Gastroesophageal sphincter (tissue), 3 donors: Measurements from ENCODE around the gene ELL2.

Experiments used
- EP300 ChIP-seq: sonication (generic); formaldehyde crosslinking; IDR thresholded peaks from one replicate; pipeline ENCODE4 v1.6.1; 2017; ENCODE audit warnings: antibody characterized with exemption, mild to moderate bottlenecking
- POLR2A ChIP-seq, 2 donors: fragments of 450-650 bp; IDR thresholded peaks; one replicate each; pipeline ENCODE4 v1.6.1; 2017; ENCODE audit warnings: antibody characterized with exemption in 2 of 2, mild to moderate bottlenecking in 2 of 2, moderate library complexity in 1 of 2
- POLR2AphosphoS5 ChIP-seq: sonication (generic); formaldehyde crosslinking; IDR thresholded peaks from one replicate; pipeline ENCODE4 v1.6.1; 2017; ENCODE audit warnings: antibody characterized with exemption
- TF ChIP-seq, protein P1 (sequence below), 4 experiments: fragments of 200-600 bp in 2 of 4; fragments of 450-650 bp in 2 of 4; sonication (generic) in 1 of 4; IDR thresholded peaks; one replicate each; pipeline ENCODE4 v1.5.1; 2017 to 2019; ENCODE audit warnings: antibody characterized with exemption in 4 of 4, mild to moderate bottlenecking in 2 of 4, moderate library complexity in 2 of 4

DNA sequence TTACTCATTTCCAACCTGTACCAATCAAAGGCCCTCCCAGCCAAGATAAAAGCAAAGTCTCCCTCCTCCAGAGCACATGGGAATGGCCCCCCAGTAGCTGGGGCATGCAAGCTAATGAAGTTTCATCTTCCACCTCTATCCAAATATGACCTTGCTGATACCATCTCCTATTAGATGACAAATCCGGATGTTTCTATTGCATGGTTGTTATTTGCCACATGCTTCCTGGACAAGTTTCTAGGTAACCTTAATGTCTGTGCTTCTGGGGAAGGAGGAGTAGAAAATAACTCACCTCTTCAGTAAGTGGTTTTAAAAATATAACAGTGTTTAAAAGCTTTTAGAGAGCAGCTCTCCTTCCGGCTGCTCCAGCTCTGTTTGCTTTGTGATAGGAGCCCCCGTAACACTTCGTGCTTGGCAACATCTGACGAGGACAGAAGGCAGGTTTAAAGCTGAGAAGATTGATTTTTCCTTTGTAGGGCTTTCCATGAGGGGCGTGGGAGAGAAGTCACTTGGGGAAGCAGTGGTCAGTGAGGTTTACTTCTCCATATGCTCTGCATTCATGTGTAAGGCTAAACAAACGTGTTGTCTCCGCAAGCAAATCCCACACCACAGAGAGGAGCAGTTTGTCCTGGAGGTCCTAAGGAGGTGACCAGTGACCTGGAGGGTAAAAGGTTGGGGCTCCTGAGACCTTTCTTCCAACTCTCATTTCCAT lies 98.8 kb downstream of the ELL2 start:
- TF ChIP-seq, protein P1, sequence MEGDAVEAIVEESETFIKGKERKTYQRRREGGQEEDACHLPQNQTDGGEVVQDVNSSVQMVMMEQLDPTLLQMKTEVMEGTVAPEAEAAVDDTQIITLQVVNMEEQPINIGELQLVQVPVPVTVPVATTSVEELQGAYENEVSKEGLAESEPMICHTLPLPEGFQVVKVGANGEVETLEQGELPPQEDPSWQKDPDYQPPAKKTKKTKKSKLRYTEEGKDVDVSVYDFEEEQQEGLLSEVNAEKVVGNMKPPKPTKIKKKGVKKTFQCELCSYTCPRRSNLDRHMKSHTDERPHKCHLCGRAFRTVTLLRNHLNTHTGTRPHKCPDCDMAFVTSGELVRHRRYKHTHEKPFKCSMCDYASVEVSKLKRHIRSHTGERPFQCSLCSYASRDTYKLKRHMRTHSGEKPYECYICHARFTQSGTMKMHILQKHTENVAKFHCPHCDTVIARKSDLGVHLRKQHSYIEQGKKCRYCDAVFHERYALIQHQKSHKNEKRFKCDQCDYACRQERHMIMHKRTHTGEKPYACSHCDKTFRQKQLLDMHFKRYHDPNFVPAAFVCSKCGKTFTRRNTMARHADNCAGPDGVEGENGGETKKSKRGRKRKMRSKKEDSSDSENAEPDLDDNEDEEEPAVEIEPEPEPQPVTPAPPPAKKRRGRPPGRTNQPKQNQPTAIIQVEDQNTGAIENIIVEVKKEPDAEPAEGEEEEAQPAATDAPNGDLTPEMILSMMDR (IDR thresholded peaks at IDR 0.05) = no peak
- TF ChIP-seq EP300 (no peak), POLR2A (IDR thresholded peaks at IDR 0.05) (no peak), POLR2AphosphoS5 (no peak)
